A549 (cell line): Measurements from ENCODE around the gene PIAS3. TPM values are rescaled to one million over a fixed set of nuclear protein-coding genes. Genes with fewer than 3 reads are reported as not detected.

Source experiments
- ATAC-seq, 2 experiments: fragments of 200-7000 bp in 1 of 2; fragments of >200 bp in 1 of 2; cut with Nextera tagmentation in 1 of 2; cut with Tn5 transposase in 1 of 2; 3 replicates each; pipeline versions ENCODE4 v1.8.0 to v1.9.1; 2018 to 2020; ENCODE audit warnings: mild to moderate bottlenecking in 1 of 2, moderate library complexity in 1 of 2
- CTCF ChIA-PET: fragments of 300-600 bp; sonication (Branson Sonifier 250); formaldehyde crosslinking; extraction: SDS; loops from one replicate; lab custom pipeline; 2021; ENCODE audit warnings: antibody characterized with exemption, inconsistent platforms; lab: Yijun Ruan, JAX
- POLR2A ChIA-PET: fragments of 350-600 bp; formaldehyde crosslinking; extraction: SDS; loops from one replicate; lab custom pipeline; 2021; ENCODE audit warnings: antibody characterized with exemption, inconsistent platforms; lab: Yijun Ruan, JAX
- DNase-seq, 2 experiments: peaks; one replicate each; pipeline versions ENCODE4 v3.0.0 to v3.0.0-alpha.2; 2011 to 2016; ENCODE audit warnings: low read depth in 1 of 2, low spot score in 1 of 2
- FAIRE-seq: peaks from 2 replicates; lab custom pipeline; 2011; peaks lifted over from hg19 to GRCh38; lab: Jason Lieb, UNC
- H3K27ac ChIP-seq, 2 experiments: fragments of >200 bp; sonication (Bioruptor Twin); formaldehyde crosslinking; 3 replicates each; pipeline ENCODE4 v1.5.1; 2016 to 2017
- H3K4me1 ChIP-seq: fragments of >200 bp; sonication (Bioruptor Twin); formaldehyde crosslinking; 3 replicates; pipeline ENCODE4 v1.6.1; 2016
- H3K4me2 ChIP-seq: fragments of >200 bp; sonication (Bioruptor Twin); formaldehyde crosslinking; 3 replicates; pipeline ENCODE4 v1.6.1; 2016
- H3K4me3 ChIP-seq: fragments of >200 bp; sonication (Bioruptor Twin); formaldehyde crosslinking; 3 replicates; pipeline ENCODE4 v1.5.1; 2016
- H3K9me3 ChIP-seq: fragments of >200 bp; sonication (Bioruptor Twin); formaldehyde crosslinking; 3 replicates; pipeline ENCODE4 v1.6.1; 2016
- BHLHE40 ChIP-seq: IDR thresholded peaks from 2 replicates; pipeline ENCODE4 v1.6.1; 2012; ENCODE audit warnings: low read depth, low read length, inconsistent platforms
- CHD2 ChIP-seq: fragments of 150-350 bp; IDR thresholded peaks from 2 replicates; pipeline ENCODE4 v1.6.1; 2014; ENCODE audit warnings: low read length; ENCODE audit not compliant: partially characterized antibody
- EP300 ChIP-seq, 2 experiments: fragments of >200 bp; sonication (Bioruptor Twin); formaldehyde crosslinking; IDR thresholded peaks; 2 replicates in 1 of 2; 3 replicates in 1 of 2; pipeline ENCODE4 v1.6.1; 2016 to 2017
- FOSL2 ChIP-seq, 2 experiments: fragments of 450-650 bp in 1 of 2; fragments of >200 bp in 1 of 2; sonication (Bioruptor Twin) in 1 of 2; formaldehyde crosslinking; IDR thresholded peaks; 2 replicates each; pipeline versions ENCODE4 v1.5.0 to v1.6.1; 2016 to 2020; ENCODE audit warnings: mild to moderate bottlenecking in 1 of 2, moderate library complexity in 1 of 2
- GATA3 ChIP-seq: IDR thresholded peaks from 2 replicates; pipeline ENCODE4 v1.6.1; 2012; ENCODE audit warnings: borderline replicate concordance
- HDAC2 ChIP-seq: fragments of 200-600 bp; sonication (generic); IDR thresholded peaks from 2 replicates; pipeline ENCODE4 v1.6.1; 2016
- HEYL ChIP-seq: fragments of 250-450 bp; sonication (Bioruptor Pico); IDR thresholded peaks from 2 replicates; pipeline ENCODE4 v1.8.0; 2021; ENCODE audit warnings: mild to moderate bottlenecking, moderate library complexity
- HOXB5 ChIP-seq: fragments of 250-450 bp; sonication (Bioruptor Pico); IDR thresholded peaks from 2 replicates; pipeline ENCODE4 v1.5.0; 2020; ENCODE audit warnings: mild to moderate bottlenecking, moderate library complexity
- JUN ChIP-seq, 2 experiments: fragments of >200 bp; sonication (Bioruptor Twin); formaldehyde crosslinking; IDR thresholded peaks; 2 replicates in 1 of 2; 3 replicates in 1 of 2; pipeline ENCODE4 v1.6.1; 2016 to 2017
- KDM1A ChIP-seq: fragments of 200-600 bp; sonication (generic); IDR thresholded peaks from 2 replicates; pipeline ENCODE4 v1.6.1; 2016; ENCODE audit warnings: low read depth, mild to moderate bottlenecking
- POLR2A ChIP-seq: IDR thresholded peaks from 2 replicates; pipeline ENCODE4 v1.6.1; 2012; ENCODE audit warnings: mild to moderate bottlenecking, low read length
- RCOR1 ChIP-seq: fragments of 150-350 bp; IDR thresholded peaks from 2 replicates; pipeline ENCODE4 v1.6.1; 2014; ENCODE audit warnings: antibody characterized with exemption, low read length, low read depth
- REST ChIP-seq: fragments of 200-600 bp; sonication (generic); IDR thresholded peaks from 2 replicates; pipeline ENCODE4 v1.6.1; 2016; ENCODE audit warnings: antibody characterized with exemption, mild to moderate bottlenecking, moderate library complexity
- RFX5 ChIP-seq: fragments of 450-650 bp; IDR thresholded peaks from 2 replicates; pipeline ENCODE4 v1.7.1; 2014; ENCODE audit warnings: antibody characterized with exemption, mild to moderate bottlenecking, moderate library complexity
- WGBS: methylation state at CpG from one replicate; pipeline ENCODE4 v1.1.6; 2017; ENCODE audit errors: missing lambda C conversion rate; 5-methylcytosine and 5-hydroxymethylcytosine counted together
- polyA minus RNA-seq: library from RNA; depleted of rRNA, polyadenylated mRNA; stranded (reverse); fragments of >200 nt; gene quantifications from 2 replicates; pipeline ENCODE4 v1.2.3, GENCODE V29; 2011; rRNA and poly(A)+ RNA removed
- polyA plus RNA-seq, 4 experiments: library from polyadenylated mRNA; depleted of rRNA in 3 of 4; stranded (reverse); fragments of >200 nt; fragmentation: RNase III in 1 of 4; extraction: RNeasy Plus Mini Kit Qiagen cat#74134 plus additional on column Dnase treatment in 1 of 4; gene quantifications; 2 replicates in 3 of 4; 3 replicates in 1 of 4; pipeline ENCODE4 v1.2.3, GENCODE V29; 2011 to 2017
- TF ChIP-seq, protein P1 (sequence below): fragments of >200 bp; sonication (Bioruptor Twin); formaldehyde crosslinking; IDR thresholded peaks from 3 replicates; pipeline ENCODE4 v1.6.1; 2016
- TF ChIP-seq, protein P2 (sequence below): fragments of >200 bp; sonication (Bioruptor Twin); formaldehyde crosslinking; IDR thresholded peaks from 3 replicates; pipeline ENCODE4 v1.5.1; 2016

PIAS3 gene
- polyA plus RNA-seq (2011; rRNA removed) (15.5 and 25.4 TPM in 2 replicates), polyA plus RNA-seq (2017; fragmentation: RNase III; extraction: RNeasy Plus Mini Kit Qiagen cat#74134 plus additional on column Dnase treatment) (18.6 to 23.2 TPM (median 22.7 TPM) in 3 replicates), polyA minus RNA-seq (19.2 and 20.9 TPM in 2 replicates)
- polyA plus RNA-seq (2012; cell fraction: cytosol; rRNA removed) = 11.2 and 14.0 TPM in 2 replicates
- polyA plus RNA-seq (2012; cell fraction: nucleus; rRNA removed) = 29.4 and 40.2 TPM in 2 replicates

- peak; percentile 92 to 93 for DNase-seq
- TF ChIP-seq GATA3 (no peak), POLR2A (peak; percentile 43), JUN (IDR thresholded peaks at IDR 0.05) (peak in 1 of 2 experiments; percentile 51; a peak in 3 of 5 replicates), REST (0 out of 2 replicates have a peak, but pooled peaks have one; percentile 7), RCOR1 (no peak), EP300 (IDR thresholded peaks at IDR 0.05) (peak in 1 of 2 experiments; percentile 7; a peak in 1 of 5 replicates)
- TF ChIP-seq, protein P1, sequence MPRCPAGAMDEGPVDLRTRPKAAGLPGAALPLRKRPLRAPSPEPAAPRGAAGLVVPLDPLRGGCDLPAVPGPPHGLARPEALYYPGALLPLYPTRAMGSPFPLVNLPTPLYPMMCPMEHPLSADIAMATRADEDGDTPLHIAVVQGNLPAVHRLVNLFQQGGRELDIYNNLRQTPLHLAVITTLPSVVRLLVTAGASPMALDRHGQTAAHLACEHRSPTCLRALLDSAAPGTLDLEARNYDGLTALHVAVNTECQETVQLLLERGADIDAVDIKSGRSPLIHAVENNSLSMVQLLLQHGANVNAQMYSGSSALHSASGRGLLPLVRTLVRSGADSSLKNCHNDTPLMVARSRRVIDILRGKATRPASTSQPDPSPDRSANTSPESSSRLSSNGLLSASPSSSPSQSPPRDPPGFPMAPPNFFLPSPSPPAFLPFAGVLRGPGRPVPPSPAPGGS = 0 out of 3 replicates have a peak, but pooled peaks have one; percentile 25
- TF ChIP-seq, protein P2, sequence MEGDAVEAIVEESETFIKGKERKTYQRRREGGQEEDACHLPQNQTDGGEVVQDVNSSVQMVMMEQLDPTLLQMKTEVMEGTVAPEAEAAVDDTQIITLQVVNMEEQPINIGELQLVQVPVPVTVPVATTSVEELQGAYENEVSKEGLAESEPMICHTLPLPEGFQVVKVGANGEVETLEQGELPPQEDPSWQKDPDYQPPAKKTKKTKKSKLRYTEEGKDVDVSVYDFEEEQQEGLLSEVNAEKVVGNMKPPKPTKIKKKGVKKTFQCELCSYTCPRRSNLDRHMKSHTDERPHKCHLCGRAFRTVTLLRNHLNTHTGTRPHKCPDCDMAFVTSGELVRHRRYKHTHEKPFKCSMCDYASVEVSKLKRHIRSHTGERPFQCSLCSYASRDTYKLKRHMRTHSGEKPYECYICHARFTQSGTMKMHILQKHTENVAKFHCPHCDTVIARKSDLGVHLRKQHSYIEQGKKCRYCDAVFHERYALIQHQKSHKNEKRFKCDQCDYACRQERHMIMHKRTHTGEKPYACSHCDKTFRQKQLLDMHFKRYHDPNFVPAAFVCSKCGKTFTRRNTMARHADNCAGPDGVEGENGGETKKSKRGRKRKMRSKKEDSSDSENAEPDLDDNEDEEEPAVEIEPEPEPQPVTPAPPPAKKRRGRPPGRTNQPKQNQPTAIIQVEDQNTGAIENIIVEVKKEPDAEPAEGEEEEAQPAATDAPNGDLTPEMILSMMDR = no peak
- under 1% methylated on average over 15 of the region's 42 CpGs for WGBS
- Histone ChIP-seq H3K4me2 (peak within 1 kb of the TSS; percentile 90), H3K4me1 (peaks cover 10% of the 10 kb centered on the region; the same call in 2 of the 3 replicates), H3K27ac (peak within 1 kb of the TSS; percentile 92 to 99), H3K9me3 (no peaks in the 10 kb centered on the region), H3K4me3 (peak within 1 kb of the TSS; percentile 53)
- ATAC-seq = peak; percentile 83 to 95
- FAIRE-seq = no peak
- POLR2A ChIA-PET = interaction anchor here (0.7 to 3.3 kb wide), 15 partner anchors 8 to 394 kb away, joined by 3 to 48 read pairs (median 7); partner anchors contain the start of genes ANKRD34A, ANKRD35, LIX1L and NUDT17
- CTCF ChIA-PET = interaction anchor here (0.7 to 12.5 kb wide), 11 partner anchors 9 to 181 kb away, joined by 3 to 185 read pairs (median 6); partner anchors contain the start of genes ITGA10, NUDT17 and RBM8A
Observed at GRCh38 chr1:145858901-145859490, at the start of gene PIAS3. Gene PIAS3, minus strand, starts transcription at chr1:145859081. Its CDS starts 91 bp downstream, at chr1:145858990.

GRCh38 chr1:145908653-145909052 lies 49.8 kb upstream of the PIAS3 start:
- ATAC-seq = no peak
- 86% methylated on average over 1 of the region's 1 CpG for WGBS
- no peak for FAIRE-seq
- DNase-seq = no peak
- TF ChIP-seq KDM1A = no peak
- H3K4me2 ChIP-seq = no peak overlapping the region
- ChIA-PET POLR2A (interaction anchor here (1.3 kb wide), 1 partner anchor 50 kb away, joined by 4 read pairs; the partner anchor contains the start of gene PIAS3), CTCF (interaction anchor here (0.8 to 13.4 kb wide), 13 partner anchors 9 to 69 kb away, joined by 3 to 429 read pairs (median 16); partner anchors contain the start of genes ANKRD35, LIX1L, NUDT17 and PEX11B)
- H3K4me3 ChIP-seq = no peak overlapping the region
- H3K9me3 ChIP-seq = no peaks in the 10 kb centered on the region
- H3K27ac ChIP-seq = peak overlapping the region; percentile 24 to 54; a peak in 4 of 6 replicates
- H3K4me1 ChIP-seq = peaks cover 4% of the 10 kb centered on the region; the same call in 1 of the 3 replicates

GRCh38 chr1:145906954-145907753 lies 48.3 kb upstream of the PIAS3 start:
- FAIRE-seq (no peak), ATAC-seq (no peak), DNase-seq (no peak)
- Histone ChIP-seq H3K4me2 (no peak overlapping the region), H3K4me3 (no peak overlapping the region), H3K27ac (peak overlapping the region; percentile 39 to 42; a peak in 4 of 6 replicates), H3K4me1 (peaks cover 4% of the 10 kb centered on the region; the same call in 1 of the 3 replicates), H3K9me3 (no peaks in the 10 kb centered on the region)
- ChIA-PET POLR2A (interaction anchor here (0.6 to 1.5 kb wide), 4 partner anchors 12 to 60 kb away, joined by 3 to 6 read pairs (median 4); partner anchors contain the start of genes PEX11B and RBM8A), CTCF (interaction anchor here (0.6 to 13.4 kb wide), 8 partner anchors 15 to 106 kb away, joined by 3 to 429 read pairs (median 8); partner anchors contain the start of genes ANKRD35, LIX1L, NUDT17 and PIAS3)
- TF ChIP-seq RFX5 (no peak), JUN (IDR thresholded peaks at IDR 0.05) (no peak), HDAC2 (no peak), BHLHE40 (no peak), HEYL (CRISPR knock-in tag) (no peak), CHD2 (no peak), FOSL2 (IDR thresholded peaks at IDR 0.05) (no peak), FOSL2 (CRISPR knock-in tag; IDR thresholded peaks at IDR 0.05) (no peak), HOXB5 (CRISPR knock-in tag) (no peak), GATA3 (no peak)
- 86% methylated on average over 10 of the region's 10 CpGs for WGBS
